Measurements from ENCODE around the gene CRISP2.
"Not testable (repeated sequence)": the region's sequence is repeated elsewhere in the genome, so short reads cannot be mapped to it uniquely, and the experiment has no call there.

Gene CRISP2, protein sequence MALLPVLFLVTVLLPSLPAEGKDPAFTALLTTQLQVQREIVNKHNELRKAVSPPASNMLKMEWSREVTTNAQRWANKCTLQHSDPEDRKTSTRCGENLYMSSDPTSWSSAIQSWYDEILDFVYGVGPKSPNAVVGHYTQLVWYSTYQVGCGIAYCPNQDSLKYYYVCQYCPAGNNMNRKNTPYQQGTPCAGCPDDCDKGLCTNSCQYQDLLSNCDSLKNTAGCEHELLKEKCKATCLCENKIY

GRCh38 chr6:49713346-49713745, at the start of gene CRISP2:
Gene CRISP2 (minus strand): TSS chr6:49713543. CDS start chr6:49709196, 4,347 bp downstream.
- peak in 2 of 51 donors; percentile 2 to 5 for DNase-seq

- no peak for DNase-seq
Observed at GRCh38 chr6:49744259-49744658, 30.9 kb upstream of the CRISP2 start, which contains the start of gene CRISP3. Gene CRISP3 (minus strand): TSS chr6:49744388. CDS start chr6:49744367, 21 bp downstream.

GRCh38 chr6:49743429-49743828, 30.1 kb upstream of the CRISP2 start:
- DNase-seq, result no peak

- DNase-seq, result no peak
Observed at GRCh38 chr6:49739423-49739822, 26.1 kb upstream of the CRISP2 start.

GRCh38 chr6:49736017-49736508, 22.7 kb upstream of the CRISP2 start:
- no peak for DNase-seq

DNA sequence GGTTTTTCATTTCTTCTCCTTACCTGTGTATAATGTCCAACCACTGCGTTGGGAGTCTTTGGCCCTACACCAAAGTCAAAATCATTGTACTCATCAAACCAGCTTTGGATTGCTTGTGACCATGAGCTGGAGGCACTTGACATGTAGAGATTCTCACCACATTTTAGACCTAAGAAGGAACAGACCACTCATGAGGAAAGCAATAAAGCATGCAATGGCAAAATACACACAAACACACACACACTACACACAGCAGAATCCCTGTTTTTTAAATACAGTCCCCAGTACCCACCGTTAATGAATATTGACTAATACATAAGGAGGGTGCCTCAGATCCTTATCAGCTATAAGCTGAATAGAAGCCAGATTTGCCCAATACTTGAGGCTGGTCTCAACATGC, 20.3 kb upstream of the CRISP2 start:
- no peak for DNase-seq

- DNase-seq, result no peak
Observed at GRCh38 chr6:49732781-49733180, 19.4 kb upstream of the CRISP2 start.

- DNase-seq, result no peak
Observed at GRCh38 chr6:49730251-49730650, 16.9 kb upstream of the CRISP2 start.

GRCh38 chr6:49723917-49724316, 10.6 kb upstream of the CRISP2 start:
- DNase-seq, result not testable (repeated sequence)

GRCh38 chr6:49721297-49721696, 8.0 kb upstream of the CRISP2 start:
- DNase-seq, result no peak

- no peak for DNase-seq
Observed at GRCh38 chr6:49720372-49720771, 7.0 kb upstream of the CRISP2 start.

DNA sequence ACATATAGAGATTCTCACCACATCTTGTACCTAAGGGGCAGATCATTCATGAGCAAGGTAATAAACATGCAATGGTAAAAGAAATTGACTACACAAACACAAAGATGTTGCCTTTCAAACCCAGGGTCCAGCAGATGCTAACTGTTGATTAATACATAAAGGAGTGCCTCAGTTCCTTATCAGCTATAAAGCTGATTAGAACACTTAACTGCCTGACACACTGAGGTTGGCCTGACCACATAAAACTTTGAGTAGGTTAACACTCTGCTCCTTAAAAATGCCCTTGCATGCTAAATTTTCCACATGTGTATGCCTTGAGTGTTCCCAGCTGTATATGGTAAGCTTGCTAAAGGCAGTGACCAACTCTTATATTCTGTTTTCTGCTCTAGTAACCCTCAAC, 14.9 kb downstream of the CRISP2 start:
- DNase-seq, result no peak

GRCh38 chr6:49693512-49693911, 19.8 kb downstream of the CRISP2 start:
- no peak for DNase-seq

- DNase-seq, result no peak
Observed at GRCh38 chr6:49692534-49692933, 20.8 kb downstream of the CRISP2 start.

GRCh38 chr6:49676671-49677281, 36.6 kb downstream of the CRISP2 start:
- DNase-seq, result no peak

DNA sequence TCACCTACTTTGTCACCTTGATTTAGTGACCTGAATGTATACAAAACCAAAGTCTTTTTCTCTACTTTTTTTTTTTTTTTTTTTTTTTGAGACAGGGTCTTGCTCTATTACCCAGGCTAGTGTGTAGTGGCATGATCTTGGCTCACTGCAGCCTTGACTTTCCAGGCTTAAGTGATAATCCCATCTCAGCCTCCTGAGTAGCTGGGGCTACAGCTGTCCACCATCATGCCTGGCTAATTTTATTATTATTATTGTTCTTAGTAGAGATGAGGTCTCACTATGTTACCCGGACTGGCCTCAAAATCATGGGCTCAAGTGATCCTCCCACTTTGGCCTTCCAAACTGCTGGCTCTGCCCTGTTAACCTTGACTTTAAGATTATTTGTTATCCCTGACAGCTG, 37.5 kb downstream of the CRISP2 start:
- no peak for DNase-seq

DNA sequence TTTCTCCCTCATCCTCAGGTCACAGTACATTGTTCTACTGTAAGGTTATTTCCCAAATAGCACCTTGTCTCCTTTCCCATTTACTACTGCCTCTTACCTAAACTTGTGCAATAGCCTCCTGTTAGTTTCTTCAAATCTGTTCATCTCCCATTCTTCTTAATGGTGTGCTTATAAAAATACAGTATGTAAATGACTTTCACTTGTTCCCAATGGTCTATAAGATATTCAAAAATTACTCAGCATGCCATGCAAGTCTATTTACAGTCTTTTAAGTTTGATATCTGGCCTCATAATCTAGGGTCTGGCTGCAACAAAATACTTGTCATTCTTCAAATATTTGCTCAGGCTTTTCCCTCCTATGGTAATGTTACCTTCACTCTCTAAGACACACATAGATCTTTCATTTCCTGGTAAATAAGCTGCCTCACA, 45.2 kb downstream of the CRISP2 start:
- DNase-seq, result no peak

DNA sequence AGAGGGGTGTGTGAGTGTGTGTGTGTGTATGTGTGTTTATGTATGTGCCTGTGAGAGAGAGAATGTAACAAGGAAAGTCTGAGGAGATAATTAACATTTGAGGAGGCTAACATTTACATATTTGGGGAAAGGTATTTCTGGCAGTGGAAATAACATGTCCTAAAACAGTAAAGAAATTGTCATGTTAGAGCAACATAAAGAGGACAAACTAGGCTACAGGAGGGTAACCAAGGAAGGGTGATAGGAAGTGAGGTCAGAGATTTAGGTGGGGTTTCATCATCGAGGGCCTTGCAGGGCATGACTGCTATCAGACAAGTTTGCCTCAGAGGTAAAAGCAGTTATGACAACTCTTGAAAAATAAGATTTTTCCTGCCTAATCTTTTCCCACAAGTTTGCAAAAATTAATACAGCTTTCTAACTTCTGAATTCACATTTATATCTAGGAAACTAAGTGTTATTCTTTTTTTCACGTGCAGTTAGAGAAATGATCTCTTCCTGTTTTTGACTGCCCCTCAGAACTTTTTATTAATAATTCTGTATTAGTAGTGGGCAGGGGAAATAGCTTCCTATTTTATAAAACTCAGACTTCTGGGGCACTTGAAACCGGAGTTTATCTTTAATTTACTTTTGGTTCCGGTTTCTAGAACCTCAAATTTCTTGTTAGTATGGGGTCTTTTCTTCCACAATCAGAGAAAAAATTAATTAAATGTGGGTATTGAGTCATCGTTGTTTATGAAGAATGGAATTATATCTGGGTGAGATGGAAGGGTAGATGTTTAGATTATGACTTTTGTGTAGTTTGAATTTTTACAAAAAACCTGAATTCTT, 46.2 kb downstream of the CRISP2 start:
- DNase-seq, result no peak

- DNase-seq, result no peak
Observed at GRCh38 chr6:49666480-49666879, 46.9 kb downstream of the CRISP2 start.

- no peak for DNase-seq
Observed at GRCh38 chr6:49664817-49665216, 48.5 kb downstream of the CRISP2 start.

DNA sequence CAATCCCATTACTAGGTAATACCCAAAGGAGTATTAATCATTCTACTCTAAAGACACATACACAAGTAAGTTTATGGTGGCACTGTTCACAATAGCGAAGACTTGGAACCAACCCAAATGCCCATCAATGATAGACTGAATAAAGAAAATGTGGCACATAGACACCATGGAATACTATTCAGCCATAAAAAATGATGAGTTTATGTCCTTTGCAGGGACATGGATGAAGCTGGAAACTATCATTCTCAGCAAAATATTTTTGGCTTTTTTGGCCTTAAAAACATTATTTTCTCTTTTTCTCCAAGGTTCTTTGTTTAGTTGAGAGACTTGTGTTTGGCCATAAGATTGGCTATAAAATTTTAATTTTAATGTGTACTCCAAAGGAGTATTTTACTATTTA, 49.3 kb downstream of the CRISP2 start:
- not testable (repeated sequence) for DNase-seq

DNA sequence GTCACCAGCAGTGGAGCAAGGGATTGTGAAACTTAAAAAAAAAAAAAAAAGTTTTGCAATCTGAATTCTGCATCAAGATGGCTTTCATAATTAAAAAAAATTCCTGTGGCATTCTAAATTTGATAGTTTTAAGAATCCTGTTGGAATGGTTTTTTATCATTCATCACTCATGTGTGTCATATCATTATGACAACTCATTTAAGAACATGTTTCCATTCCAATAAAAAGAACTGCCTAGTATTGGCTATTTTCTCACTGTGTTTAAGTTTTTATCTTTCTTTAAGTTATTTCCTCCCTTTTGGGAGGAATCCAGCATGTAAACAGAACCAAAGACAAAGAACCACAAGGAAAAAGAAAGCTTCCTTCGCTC, 50.5 kb downstream of the CRISP2 start:
- DNase-seq, result no peak
